ENCODE measurements around the gene EPN2.

The EPN2 gene

DNA sequence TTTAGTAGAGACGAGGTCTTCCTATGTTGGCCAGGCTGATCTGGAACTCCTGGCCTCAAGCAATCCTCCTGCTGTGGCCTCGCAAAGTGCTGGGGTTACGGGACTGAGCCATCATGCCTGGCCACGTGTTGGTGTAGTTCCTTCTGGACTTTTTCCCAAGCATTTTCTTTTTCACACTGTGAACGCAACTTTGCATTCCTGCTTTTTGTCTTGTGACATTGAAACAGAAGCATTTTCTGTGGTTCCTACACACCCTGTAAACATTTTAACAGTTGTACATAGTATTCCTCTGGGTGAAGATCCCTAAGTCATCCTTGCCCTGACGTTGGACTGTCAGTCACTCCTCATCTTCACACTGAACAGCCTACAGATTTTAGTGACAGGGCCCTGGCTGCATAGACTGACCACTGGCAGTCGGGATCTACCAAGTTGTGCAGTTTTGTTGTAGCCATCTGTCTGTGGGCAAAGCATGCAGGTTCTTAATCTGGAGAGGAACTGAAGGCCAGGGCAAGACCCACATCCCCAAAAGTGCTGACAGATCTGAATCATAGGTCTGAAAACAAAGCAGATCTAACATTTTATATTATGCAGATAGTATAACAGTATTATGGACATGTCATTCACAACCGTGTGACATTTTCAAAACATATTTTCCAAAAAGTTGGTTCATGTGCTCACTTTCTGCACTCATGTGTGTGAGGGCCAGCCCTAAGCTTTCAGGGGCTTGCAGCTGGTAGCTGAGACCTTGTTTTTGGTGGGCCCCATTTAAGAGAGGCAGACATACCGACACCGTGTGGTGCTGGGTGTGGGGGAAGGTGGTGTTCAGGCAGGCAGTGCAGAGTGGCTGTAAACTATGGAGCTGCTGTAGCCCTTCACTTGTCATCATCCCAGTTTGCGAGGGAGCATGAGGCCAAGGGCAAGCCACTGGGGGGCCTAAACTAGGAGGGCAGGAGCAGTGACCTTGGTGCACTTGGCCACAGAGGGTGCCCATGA is 59.9 kb downstream of the EPN2 start:
- no peak for DNase-seq

DNA sequence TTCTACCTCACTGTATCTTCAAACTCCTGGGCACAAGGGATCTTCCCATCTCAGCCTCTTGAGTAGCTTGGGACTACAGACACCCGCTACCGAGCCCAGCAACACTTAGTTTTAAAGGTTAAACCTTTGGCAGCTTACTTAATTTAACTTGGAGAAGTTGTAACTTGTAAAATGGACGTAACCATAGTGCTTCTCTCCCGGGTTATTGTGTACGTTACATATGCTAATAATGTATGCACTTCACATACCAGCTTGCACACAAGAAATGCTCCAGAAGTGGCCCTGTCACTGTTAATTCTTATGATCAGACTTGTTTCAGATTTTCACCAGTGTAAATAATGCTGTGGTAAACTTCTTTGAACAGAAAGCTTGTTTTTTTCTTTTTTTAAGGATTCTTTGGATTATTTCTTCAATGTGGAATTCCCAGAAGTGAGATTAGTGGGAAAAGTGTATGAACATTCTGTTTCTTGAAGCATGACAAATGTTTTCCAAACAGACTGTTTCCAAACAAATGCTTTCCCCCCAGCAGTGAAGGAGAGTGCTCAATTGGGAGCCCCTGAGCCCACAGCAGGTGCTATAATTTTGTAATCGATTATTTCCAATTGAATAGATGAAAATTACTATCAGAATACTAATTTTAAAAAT is 61.5 kb downstream of the EPN2 start:
- no peak for DNase-seq

DNA sequence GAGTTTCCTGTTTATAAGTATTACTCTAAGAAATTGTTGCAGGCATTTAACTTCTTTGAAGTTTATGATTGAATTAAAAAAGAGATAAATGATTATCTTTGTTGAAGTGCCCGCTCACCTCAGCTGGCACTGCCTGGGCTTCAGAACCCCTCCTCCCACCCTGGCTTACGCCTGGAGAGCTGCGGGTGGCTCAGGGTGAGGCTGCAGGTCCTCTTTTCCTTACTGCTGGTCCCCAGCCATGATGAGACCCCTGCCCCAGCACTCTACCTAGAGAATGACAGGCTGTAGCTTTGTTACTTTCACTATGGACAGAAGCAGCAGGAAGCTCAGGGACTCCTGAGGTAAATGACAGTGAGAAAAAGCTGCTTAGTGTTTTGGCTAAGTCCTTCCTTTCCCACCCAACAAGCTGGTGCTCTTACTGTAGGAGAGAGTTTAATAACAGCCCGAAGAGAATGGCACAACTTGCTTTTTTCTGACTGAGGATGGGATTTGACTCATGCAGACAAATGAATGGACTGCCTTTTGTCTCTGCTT is 62.1 kb downstream of the EPN2 start:
- DNase-seq, result no peak

DNA sequence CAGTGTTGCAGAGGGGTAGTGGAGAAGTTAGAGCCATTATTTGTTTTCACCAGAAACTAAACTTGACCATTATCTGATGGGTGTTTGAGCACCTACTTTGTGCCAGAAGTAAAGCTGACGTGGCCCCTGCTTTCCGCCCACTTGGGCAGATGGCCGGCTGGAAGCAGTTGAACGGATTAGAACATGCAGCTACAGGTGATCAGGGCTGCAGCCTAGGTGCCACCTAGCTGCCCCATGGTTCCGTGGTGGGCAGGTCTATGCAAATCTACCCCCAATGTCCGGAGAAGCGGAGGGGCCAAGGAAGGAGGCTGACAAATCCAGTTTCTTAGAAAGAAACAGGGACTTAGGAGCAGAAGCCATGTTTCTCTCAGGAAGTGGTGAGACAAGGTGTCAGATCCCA is 62.7 kb downstream of the EPN2 start:
- DNase-seq, result no peak

DNA sequence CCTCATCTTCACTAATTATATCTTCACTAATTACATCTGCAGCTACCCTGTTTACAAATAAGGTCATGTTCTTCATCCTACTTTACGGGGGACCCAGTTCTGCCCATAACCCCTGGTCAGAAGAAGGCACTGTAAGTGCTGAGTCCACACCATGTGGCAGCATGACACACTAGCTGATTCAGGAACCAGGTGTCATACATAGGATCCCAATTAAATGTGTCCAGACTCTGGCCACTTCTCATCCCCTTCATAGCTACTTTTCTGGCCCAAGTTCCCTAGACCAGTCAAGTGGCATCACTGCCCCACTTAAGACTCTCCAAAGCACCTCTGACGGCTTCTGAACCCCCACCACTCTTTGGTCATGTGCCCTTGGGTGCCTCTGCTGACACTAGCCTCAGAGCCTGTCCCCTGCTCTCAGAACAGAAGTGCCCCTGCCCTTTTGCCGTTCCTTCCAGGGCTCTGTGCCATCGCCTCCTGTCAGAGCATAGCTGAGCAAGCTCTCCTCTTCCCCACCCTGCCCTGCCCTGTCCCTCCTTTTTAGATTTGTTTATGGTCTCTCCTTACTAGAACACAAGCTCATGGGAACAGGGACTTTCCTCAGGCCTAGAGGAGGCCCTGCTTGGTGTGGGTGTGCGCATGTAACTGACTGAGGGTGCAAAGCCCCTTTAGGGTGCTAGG is 64.2 kb downstream of the EPN2 start:
- DNase-seq, result no peak

DNA sequence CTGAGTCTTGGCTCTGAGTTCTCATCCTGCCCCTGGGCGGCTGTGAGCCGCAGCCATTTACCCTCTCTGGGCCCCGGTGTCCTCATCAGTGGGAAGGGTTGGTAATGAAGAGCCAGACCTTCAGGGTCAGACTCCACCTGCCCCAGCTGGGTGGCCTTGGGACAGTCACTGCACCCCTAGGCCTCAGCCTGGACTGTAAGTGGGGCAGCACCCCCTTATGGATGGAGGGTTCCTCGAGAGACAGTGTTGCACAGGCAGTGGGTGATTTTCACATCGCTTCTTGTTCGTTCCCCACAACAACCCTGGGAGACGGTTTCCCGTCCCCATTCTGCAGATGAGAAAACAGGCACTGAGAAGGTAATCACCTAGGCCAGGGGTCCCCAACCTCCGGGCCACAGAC is 64.8 kb downstream of the EPN2 start:
- DNase-seq, result no peak

DNA sequence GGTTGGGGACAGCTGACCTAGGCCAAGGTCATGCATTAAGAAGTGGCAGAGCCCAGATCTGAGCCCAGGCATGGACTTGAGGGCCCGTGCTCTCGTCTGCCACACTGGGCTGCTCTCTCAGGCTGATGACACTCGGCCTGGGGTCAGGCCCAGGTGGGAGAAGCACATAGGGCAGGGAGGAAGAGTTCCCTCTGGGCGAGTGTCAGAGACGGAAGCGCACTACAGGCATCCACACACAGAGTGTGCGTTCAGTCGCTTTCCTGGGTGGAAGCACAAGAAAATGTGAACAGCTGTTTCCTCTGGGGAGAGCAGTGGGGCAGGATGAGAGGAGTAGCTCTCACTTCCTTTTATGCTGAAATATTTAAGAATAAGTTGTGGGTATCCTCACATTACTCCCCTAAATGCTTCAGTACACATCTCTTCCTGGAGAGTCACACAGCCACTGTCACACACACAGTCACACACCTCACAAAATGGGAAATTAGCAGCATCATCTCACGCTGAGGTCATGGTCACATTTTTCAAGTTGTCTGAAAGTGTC is 65.7 kb downstream of the EPN2 start:
- DNase-seq, result no peak

DNA sequence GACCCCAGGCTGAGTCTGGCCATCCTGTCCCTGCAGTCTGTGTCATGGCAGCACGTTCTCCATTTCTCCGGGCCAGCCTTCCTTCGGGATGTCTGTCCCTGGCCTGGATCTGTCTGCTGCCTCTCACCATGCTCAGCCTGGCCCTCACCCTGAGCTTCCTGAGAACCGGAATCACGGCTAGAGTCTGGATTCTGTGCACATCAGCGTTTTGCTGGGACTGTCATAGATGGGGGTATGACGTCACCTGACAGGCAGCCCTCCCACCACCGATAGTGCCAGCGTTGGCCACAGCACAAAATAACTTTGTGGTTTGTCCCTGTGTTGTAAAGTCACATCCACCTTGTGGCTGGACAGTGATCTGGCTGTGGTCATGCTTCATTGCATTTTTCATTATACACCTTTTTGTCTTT is 66.2 kb downstream of the EPN2 start:
- no peak for DNase-seq

DNA sequence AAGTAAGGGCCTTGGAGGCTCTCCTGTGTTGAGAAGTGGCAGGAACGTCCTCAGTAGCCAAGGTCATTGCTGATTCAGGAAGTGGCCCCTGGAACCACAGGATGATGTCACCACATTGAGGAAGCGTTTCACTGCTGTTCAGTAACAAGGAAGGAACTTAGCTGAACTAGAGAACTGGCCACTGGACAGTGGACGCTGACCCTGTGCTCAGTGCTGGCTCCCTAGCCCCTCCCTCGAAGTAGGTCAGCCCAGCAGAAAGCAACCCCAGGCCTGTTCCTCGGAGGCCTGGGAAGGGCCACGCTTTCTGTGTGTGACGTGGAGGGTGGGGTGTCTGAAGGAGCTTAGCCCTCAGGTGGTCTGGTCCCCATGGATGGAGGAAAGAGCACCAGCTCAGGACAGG is 67.0 kb downstream of the EPN2 start:
- no peak for DNase-seq

DNA sequence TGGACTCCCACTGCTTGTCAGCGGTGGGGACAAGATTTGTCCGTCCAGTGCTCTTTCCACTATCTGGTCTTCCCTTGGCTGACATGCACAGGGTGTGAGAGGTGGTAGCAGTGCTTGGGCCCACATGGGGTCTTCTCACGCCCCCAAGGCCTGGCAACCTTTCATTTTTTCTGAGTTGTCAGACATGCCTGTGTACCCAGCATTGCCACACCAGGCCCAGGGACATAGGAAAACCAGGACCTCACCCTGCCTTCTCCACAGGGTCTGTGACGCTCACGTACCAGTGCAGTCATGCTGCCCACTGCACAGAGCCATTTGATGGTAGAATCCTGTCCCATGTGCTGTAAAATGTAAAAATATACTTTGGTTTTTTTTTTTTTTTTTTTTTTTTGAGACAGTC is 67.6 kb downstream of the EPN2 start:
- no peak for DNase-seq

DNA sequence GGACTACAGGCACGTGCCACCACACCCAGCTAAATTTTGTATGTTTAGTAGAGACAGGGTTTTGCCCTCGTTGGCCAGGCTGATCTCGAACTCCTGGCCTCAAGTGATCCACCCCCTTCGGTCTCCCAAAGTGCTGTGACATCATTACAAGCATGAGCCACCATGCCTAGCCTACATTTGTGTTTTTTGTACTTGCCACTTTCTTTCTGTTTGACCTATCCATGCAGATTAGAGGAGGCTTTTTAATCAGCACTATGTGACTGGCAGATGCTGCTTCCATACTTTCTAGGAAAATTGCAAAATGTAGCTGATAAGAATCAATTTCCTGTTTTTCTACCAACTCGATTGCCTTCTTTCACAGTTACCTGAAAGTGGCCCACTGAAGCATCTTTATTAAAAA is 68.1 kb downstream of the EPN2 start:
- DNase-seq, result no peak

DNA sequence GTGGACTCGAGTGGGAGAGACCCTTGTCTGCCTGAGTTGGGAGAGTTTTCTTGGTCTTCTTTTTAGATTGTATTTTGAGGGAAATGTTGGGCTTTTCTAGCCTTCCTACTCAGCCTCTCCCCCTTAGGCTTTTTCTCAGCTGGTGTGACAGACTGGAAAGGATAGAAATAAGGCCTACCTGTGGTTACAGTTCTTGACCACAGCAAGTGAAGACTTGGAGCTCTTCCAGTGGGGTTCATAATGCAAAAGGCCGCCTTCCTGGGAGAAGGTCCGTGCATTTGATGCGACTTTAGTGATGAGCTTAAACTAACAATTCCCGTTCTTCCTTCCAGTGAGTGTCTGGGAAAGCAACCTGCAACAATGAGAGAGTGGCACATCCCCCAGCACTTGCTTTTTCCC is 68.6 kb downstream of the EPN2 start:
- no peak for DNase-seq

DNA sequence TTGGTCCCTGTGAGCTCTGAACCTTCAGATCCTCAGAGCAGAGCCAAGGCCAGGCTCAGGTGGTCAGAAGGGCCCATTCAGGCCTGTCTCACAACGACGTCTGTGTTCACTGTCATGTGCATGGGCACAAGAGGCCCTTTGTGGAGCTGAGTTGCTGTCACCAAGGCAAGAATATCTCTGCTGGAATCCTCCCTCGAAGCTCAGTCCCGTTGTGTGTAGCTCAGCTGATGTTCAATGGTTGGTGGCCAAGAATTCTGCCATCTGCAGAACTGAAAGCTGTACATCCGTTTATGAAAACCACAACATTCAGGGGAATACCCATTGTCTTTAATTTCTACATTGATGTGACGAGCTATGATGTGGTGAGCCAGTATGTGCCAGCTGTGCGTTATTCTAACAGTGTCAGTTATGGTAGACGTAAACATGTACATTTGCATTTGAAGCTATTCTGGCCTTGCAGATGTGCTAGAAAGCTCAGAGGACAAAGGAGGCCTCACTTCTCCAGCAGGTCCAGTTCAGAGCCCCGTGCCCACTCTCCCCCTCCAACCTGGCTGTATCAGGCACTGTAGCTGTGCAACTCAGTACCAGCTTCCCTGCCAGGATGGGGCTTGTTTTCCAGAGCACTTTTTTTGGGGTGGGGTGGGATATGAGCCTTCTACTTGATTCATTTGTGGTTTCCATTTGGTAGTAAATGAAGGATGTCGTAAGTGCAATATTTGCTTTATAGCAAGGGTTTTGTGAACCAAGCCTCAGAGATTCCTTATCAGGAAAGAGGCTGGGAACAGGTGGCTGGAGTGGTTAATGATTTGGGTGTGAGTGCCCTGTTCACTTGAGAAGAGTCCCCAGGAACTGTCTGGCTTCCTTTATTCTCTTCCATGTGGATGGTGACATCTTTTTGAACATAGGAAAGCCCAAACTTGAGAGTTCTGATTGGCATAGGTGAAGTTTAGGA is 69.3 kb downstream of the EPN2 start:
- no peak for DNase-seq

DNA sequence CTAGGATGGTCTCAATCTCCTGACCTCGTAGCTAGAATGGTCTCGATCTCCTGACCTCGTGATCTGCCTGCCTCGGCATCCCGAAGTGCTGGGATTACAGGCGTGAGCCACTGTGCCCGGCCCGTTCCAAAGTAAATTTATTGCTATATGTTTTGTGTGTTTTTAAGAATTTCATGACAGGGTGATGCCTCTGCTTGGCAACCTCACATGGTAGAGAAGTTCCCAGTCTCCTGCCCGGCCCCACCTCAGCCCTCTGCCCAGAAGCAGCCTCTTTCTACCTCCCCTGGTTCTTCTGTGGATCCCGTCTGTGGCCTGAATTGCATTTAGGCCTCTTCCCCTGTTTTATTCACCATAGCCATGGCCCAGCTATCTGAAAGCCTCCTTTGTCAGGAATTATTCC is 70.4 kb downstream of the EPN2 start:
- DNase-seq, result no peak

DNA sequence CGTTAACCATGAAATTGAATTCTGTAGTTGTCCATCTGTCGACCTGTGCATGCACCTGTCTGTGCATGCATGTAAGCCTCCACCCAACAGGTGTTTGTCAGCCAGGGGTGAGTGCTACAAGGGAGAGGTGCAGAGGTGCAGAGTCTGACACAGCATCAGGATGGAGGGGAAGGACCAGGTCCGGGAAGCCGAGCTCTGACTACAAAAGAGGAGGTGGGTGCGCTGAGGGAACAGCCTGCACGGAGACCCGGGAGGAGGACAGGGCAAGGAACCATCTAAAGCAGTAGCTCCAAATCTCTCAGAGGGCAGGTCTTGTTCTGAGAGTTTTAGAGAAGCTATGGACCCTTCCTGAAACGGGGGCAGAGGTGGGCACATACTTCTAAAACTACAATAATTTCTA is 71.2 kb downstream of the EPN2 start:
- no peak for DNase-seq

DNA sequence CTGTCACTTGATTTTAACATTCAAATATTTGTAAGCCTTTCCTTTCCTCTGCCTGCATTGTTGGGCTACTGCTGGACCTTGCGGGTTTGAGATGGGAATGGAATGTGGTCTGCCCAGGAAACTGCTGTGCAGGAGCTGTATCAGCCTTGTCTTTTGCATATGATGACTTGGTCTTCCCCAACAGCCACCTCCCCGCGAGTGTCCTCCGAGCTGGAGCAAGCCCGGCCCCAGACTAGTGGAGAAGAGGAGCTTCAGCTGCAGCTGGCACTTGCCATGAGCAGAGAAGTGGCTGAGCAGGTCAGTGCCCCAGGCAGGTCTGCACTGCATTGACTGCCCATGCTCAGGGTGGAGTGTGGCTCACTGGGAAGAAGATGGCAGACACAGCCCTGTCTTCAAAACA is 72.5 kb downstream of the EPN2 start:
- no peak for DNase-seq

DNA sequence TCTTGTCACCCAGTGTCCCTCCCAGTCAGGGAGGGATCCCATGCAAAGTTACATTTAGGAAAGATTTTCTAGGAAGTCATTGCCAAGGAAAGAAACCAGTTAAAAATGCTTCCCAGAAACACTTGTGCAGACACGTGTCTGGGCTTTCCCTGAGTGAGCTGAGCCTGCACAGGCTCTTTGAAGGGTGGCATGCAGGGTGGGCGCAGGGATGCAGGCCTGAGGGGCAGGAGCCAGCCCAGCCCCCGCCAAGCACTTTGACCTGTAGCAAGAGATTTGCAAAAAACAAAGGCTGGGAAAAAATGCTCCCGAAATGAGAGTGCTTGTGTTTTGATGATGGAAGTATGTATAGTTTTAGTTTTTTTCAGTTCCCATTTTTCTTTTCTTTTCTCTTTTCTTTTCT is 73.0 kb downstream of the EPN2 start:
- no peak for DNase-seq

DNA sequence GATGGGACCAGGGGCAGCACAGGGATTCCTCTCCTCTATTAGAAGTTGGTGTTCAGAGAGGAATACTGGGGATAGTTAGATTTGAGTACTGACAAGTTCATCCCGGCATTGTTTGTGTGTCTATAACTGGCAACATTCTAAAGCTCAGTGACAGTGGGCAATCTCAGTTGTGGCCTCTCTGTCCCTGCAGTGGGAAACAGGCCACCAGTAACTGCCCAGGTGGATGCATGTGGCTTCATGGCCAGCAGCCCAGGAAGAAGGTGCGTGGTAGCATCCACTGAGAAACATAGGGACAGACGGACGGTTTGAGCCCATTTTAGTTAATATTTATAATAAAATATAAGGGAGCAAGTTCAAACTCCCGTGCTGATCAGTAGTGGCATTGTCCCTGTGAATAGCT is 73.8 kb downstream of the EPN2 start:
- no peak for DNase-seq

DNA sequence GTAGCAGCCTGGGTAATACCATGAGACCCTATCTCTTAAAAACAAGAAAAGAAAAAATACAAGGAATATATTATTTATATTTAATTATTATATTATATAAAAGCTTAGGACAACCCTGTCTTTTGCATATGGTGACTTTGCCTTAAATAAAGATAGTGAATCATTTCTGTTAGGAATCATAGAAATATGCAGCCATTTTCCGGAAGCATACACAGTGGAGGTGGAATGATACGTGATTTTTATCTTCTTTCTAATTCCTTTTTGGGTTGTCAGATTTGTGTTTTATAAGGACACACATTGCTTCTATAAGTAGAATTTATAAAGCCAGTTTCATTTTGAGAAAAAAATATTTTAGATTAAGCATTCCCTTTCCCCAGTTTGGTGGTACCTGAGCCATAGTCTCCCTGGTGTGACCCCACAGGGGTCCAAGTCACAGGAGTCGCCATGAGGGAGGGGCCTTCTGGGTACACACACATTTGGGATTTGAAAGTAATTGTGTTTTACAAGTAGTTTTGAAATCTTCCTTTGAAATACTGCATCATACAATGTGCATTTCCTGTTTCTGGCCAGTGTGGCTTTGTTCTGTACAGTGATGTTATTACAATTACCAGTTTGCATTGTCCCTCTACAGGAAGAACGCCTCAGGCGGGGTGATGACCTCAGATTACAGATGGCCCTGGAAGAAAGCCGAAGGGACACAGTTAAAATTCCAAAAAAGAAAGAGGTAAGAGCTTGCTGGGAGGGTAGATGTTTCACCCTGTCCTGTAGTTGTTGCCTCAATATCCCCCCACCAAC is 74.5 kb downstream of the EPN2 start:
- no peak for DNase-seq

DNA sequence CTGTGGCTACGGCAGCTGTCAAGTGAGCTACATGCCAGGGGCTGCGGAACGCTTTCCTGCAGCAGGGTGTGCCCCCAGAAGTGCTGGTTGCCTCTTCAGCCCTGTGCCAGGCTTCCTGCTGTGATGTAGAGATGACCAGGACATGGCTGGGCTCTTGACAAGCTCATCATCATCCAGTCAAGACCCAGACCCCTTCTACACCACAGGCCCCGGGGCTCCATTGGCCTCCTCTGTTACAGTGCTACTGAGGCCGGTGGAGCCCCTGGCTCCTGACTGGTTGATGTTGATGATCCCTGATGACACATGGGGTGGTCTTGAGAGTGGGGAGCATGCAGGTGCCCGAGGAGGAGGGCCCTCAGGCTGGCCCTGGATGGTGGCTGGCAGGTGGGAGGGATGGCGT is 75.2 kb downstream of the EPN2 start:
- no peak for DNase-seq

DNA sequence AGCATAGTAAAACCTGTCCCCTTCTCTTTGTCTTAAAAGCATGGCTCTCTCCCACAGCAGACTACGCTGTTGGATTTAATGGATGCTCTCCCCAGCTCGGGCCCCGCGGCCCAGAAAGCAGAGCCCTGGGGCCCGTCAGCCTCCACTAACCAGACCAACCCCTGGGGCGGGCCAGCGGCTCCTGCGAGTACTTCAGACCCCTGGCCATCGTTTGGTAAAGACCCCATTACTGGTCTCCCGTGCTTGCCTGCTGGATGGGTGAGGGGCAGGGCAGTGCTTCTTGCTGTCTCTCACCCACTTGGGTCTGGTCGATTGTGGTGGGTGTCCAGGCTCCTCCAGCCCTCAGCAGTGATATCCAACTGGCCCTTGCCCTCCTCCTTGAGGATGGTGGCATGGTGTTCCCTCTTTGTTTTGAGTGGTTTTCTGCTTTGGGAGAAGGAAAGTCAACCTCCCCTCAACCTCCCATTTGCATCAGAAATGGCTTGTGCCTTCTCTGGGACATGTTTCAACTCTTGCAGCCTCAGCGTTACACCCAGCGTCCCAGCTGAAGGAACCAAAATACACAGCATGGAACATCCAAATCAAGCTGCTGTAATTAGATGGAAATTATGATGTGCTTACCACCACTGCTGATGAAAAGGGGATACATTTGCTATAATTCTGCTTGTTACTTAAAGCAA is 76.0 kb downstream of the EPN2 start:
- DNase-seq, result no peak
